Karpas-422 (cell line): ENCODE measurements around the gene FAM72C. TPM values are rescaled to one million over a fixed set of nuclear protein-coding genes. Genes with fewer than 3 reads are reported as not detected.
"Not testable (repeated sequence)": the region's sequence is repeated elsewhere in the genome, so short reads cannot be mapped to it uniquely, and the experiment has no call there.

Experiments
- DNase-seq: peaks from one replicate; pipeline ENCODE4 v3.0.0-alpha.2; 2015
- H2AFZ ChIP-seq: fragments of 200-600 bp; sonication (generic); 2 replicates; pipeline ENCODE4 v1.6.1; 2014; ENCODE audit warnings: antibody characterized with exemption, low read length, mixed read lengths
- H3K27ac ChIP-seq: fragments of 200-600 bp; sonication (generic); 2 replicates; pipeline ENCODE4 v1.5.1; 2014; ENCODE audit warnings: mild to moderate bottlenecking, low read length, moderate library complexity
- H3K27me3 ChIP-seq: fragments of 200-600 bp; sonication (generic); 2 replicates; pipeline ENCODE4 v1.6.1; 2014; ENCODE audit warnings: low read length, mixed read lengths
- H3K36me3 ChIP-seq: fragments of 200-600 bp; sonication (generic); 2 replicates; pipeline ENCODE4 v1.6.1; 2014; ENCODE audit warnings: low read length, mixed read lengths; ENCODE audit not compliant: insufficient read depth
- H3K4me1 ChIP-seq: fragments of 200-600 bp; sonication (generic); 2 replicates; pipeline ENCODE4 v1.6.1; 2014; ENCODE audit warnings: mild to moderate bottlenecking, low read length, mixed read lengths
- H3K4me2 ChIP-seq: fragments of 200-600 bp; sonication (generic); 2 replicates; pipeline ENCODE4 v1.6.1; 2014; ENCODE audit warnings: low read length, low read depth, mild to moderate bottlenecking; ENCODE audit not compliant: poor library complexity, severe bottlenecking
- H3K4me3 ChIP-seq: fragments of 200-600 bp; sonication (generic); 2 replicates; pipeline ENCODE4 v1.5.1; 2014; ENCODE audit warnings: mild to moderate bottlenecking, antibody characterized with exemption, low read length, mixed read lengths
- H3K79me2 ChIP-seq: fragments of 200-600 bp; sonication (generic); 2 replicates; pipeline ENCODE4 v1.6.1; 2014; ENCODE audit warnings: mild to moderate bottlenecking, low read length, mixed read lengths
- H3K9ac ChIP-seq: fragments of 200-600 bp; sonication (generic); 2 replicates; pipeline ENCODE4 v1.6.0; 2014; ENCODE audit warnings: low read length
- H3K9me2 ChIP-seq: fragments of 200-600 bp; sonication (generic), shearing (Covaris generic); replicated peaks from 2 replicates; pipeline ENCODE4 v1.6.0; 2014; ENCODE audit warnings: mild to moderate bottlenecking, low read length, moderate library complexity; ENCODE audit not compliant: insufficient read depth
- H3K9me3 ChIP-seq: fragments of 300-700, 200-600 bp; sonication (generic); 2 replicates; pipeline ENCODE4 v1.6.1; 2014; ENCODE audit warnings: low read length, mixed read lengths
- H4K20me1 ChIP-seq: fragments of 200-600 bp; sonication (generic); 2 replicates; pipeline ENCODE4 v1.6.1; 2014; ENCODE audit warnings: mild to moderate bottlenecking, antibody characterized with exemption, low read length, low read depth; ENCODE audit not compliant: insufficient read depth
- total RNA-seq: library from RNA; depleted of rRNA; stranded (reverse); fragments of >200 nt; shearing (Covaris generic); gene quantifications from 2 replicates; pipeline ENCODE4 v1.2.3, GENCODE V29; 2014; ENCODE audit warnings: low replicate concordance

The FAM72C gene
- total RNA-seq, 1 experiment from 2014 or later, result 24.2 TPM

DNA sequence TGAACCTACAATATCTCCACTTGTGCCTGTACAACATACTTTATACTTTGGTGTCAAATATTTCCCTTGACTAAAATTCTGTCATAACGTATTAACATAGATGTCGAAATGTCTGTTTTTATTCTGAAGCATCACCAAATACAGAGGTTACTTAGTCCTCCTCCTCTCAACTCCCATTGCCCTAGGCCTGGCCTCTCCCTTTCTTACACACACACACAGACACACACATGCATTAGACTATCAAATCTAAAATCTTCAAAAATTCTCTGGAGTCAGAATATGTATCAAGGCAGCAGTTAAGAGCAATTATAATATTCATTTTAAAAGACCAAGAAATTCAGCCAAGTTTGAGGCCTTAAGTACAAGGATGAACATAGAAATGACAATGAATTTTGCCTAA, 7.5 kb downstream of the FAM72C start:
- not testable (repeated sequence) for H3K27ac ChIP-seq, H3K4me1 ChIP-seq, DNase-seq, H4K20me1 ChIP-seq, H3K4me2 ChIP-seq, H3K9me2 ChIP-seq, H2AFZ ChIP-seq, H3K4me3 ChIP-seq, H3K27me3 ChIP-seq, H3K9ac ChIP-seq, H3K79me2 ChIP-seq, H3K36me3 ChIP-seq, H3K9me3 ChIP-seq

DNA sequence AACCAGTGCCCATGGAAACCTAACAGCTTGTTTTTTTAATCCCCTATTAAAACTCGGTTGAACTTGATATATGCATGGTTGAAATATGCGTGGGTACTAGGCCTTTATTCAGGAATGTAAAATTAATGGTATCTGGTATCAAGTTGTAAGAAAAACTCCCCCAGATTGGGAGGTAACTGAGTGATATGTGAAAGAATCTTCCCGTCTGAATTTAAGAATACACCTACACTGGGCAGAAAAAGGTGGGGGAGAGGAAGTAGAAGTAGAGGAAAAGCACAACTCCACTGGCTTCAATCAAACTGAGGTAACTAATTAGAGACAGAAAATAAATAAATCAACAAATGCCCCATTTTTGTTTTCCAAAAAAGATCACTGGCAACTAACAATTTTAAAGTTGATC, 15.9 kb downstream of the FAM72C start:
- H3K9me2 ChIP-seq, H2AFZ ChIP-seq, H3K27me3 ChIP-seq: not testable (repeated sequence)

GRCh38 chr1:143952913-143953312, 18.9 kb downstream of the FAM72C start:
- not testable (repeated sequence) for H2AFZ ChIP-seq, H3K27me3 ChIP-seq, H3K79me2 ChIP-seq, DNase-seq, H3K9ac ChIP-seq, H3K27ac ChIP-seq, H3K4me1 ChIP-seq, H3K4me3 ChIP-seq, H3K9me3 ChIP-seq, H3K36me3 ChIP-seq, H4K20me1 ChIP-seq, H3K9me2 ChIP-seq, H3K4me2 ChIP-seq

More for the DNA sequence above, 15.9 kb downstream of the FAM72C start:
- not testable (repeated sequence) for H3K9ac ChIP-seq, DNase-seq, H3K36me3 ChIP-seq, H4K20me1 ChIP-seq, H3K4me3 ChIP-seq, H3K4me1 ChIP-seq, H3K79me2 ChIP-seq, H3K9me3 ChIP-seq, H3K4me2 ChIP-seq, H3K27ac ChIP-seq

DNA sequence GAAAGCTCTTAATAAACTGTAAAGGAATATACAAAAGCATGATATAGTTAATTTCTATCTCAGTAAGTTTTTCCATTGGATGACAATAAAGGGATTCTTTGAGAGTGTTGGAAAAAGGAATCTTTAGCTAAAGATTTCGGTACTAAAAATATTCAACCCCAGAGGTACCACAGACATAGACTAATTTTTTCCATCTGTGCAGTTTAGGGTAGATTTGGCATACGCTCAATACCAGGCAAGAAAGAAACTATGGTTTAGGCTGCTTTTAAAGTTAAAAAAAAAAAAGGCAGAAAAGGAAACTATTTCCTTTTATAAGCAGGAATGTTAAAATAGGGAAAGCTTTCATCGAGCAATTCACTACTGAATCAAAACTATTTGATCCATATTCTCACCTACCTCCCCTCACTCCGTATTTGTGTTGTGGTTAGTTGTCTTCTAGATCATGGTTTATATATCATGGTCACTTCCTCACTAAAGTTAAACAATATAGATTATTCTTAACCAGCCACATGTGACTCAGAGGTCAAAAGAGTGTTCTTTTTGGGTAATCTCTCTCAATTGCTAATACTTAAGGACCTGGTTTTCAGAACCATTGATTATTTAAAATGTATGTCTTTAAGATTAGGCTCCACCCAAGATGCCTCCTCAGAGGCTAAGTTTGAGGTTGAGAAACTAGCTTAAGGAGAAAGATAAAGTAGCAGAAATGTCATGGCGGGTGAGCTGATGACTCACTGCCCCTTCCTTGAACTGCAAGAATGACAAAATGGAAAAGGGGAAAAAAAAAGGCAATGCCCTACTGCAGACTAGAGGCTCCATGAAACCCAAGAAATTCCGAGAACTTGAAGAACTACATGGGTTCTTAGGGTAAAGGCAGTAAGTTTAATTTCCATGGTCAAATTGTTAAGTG, 20.0 kb downstream of the FAM72C start:
- H3K9ac ChIP-seq, DNase-seq, H3K27ac ChIP-seq, H3K9me2 ChIP-seq, H3K27me3 ChIP-seq, H3K9me3 ChIP-seq, H3K4me3 ChIP-seq, H3K4me1 ChIP-seq, H3K4me2 ChIP-seq, H3K36me3 ChIP-seq, H4K20me1 ChIP-seq, H2AFZ ChIP-seq, H3K79me2 ChIP-seq: not testable (repeated sequence)

DNA sequence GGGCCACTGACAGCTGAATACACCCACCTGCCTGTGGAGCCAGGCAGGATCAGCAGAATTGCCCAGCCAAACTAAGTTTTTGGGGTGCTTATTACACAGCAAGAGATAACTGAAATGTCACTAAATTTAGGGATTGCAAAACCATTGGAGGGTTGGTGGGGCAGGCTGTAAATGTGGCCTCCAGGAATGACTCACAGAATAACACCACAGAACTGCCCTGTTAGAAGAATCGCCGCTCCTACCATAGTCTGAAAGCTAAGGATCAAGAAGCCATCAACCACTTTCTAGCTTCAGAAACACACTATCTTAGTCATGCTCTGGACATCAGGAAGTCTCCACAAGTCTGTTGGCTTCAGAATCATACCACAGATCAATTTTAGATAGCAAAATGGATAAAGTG, 24.0 kb downstream of the FAM72C start:
- not testable (repeated sequence) for H3K9me2 ChIP-seq, H3K4me1 ChIP-seq, H4K20me1 ChIP-seq, H3K27me3 ChIP-seq, H3K9ac ChIP-seq, H3K9me3 ChIP-seq, H3K4me2 ChIP-seq, H3K79me2 ChIP-seq, H3K36me3 ChIP-seq, H3K27ac ChIP-seq, H3K4me3 ChIP-seq, DNase-seq, H2AFZ ChIP-seq

- DNase-seq, H3K9me3 ChIP-seq, H3K27ac ChIP-seq, H3K36me3 ChIP-seq, H2AFZ ChIP-seq, H3K9ac ChIP-seq, H4K20me1 ChIP-seq, H3K79me2 ChIP-seq, H3K4me2 ChIP-seq, H3K4me3 ChIP-seq, H3K27me3 ChIP-seq, H3K9me2 ChIP-seq, H3K4me1 ChIP-seq: not testable (repeated sequence)
Observed at GRCh38 chr1:143945253-143945652, 26.5 kb downstream of the FAM72C start.

DNA sequence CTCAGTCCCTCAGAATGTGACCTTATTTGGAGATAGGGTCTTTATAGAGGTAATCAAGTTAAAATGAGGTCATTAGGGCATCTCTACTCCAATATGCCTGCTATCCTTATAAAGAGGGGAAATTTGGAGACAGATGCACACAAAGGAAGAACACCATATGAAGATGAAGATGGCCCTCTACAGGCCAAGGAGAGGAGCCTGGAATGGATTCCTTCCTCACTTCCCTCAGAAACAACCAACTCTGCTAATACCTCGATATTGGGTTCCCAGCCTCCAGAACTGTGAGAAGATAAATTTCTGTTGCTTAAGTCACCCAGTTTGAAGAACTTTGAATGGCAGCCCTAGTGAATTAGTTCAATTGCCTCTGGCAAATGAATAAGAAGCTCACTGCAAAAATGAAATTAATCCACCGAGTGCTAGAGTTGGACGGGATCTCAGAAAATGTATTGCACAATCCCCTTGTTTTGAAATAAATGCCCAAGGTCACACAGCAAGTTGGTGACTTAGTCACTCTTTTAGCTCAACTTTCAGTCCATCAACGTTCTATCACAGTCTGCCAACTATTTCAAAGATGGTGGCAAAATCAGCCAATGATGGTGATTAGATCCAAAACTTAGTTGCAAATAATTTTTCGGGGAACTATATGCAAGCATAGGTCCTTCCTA, 27.1 kb downstream of the FAM72C start:
- H2AFZ ChIP-seq, H3K79me2 ChIP-seq, H3K27me3 ChIP-seq: not testable (repeated sequence)

GRCh38 chr1:143943319-143943978, 28.3 kb downstream of the FAM72C start:
- H3K36me3 ChIP-seq, H3K9ac ChIP-seq, H3K27ac ChIP-seq, H3K9me3 ChIP-seq, H3K79me2 ChIP-seq, H3K9me2 ChIP-seq, DNase-seq, H3K4me1 ChIP-seq, H3K27me3 ChIP-seq, H3K4me2 ChIP-seq, H2AFZ ChIP-seq, H4K20me1 ChIP-seq, H3K4me3 ChIP-seq: not testable (repeated sequence)

More for the DNA sequence above, 27.1 kb downstream of the FAM72C start:
- not testable (repeated sequence) for H3K27ac ChIP-seq, H3K4me1 ChIP-seq, DNase-seq, H3K9ac ChIP-seq, H3K9me2 ChIP-seq, H4K20me1 ChIP-seq, H3K9me3 ChIP-seq, H3K4me2 ChIP-seq, H3K4me3 ChIP-seq, H3K36me3 ChIP-seq
